Activated T-cell treated with anti-CD3 and anti-CD28 coated beads, Interleukin-2, amount 50 U/mL, for 72 hours (primary cell): ENCODE measurements around the gene CABLES1. TPM values are rescaled to one million over a fixed set of nuclear protein-coding genes. Genes with fewer than 3 reads are reported as not detected.

Source experiments
- ATAC-seq, 2 donors: fragments of 150-1000 bp; cut with Tn5 transposase; replicated peaks in 1 of 2; 2 replicates each; pipeline ENCODE4 v1.10.0; 2021; ENCODE audit warnings: moderate library complexity in 2 of 2, mild to moderate bottlenecking in 1 of 2
- DNase-seq, 2 donors: peaks; one replicate each; pipeline ENCODE4 v3.0.0; 2021 to 2022; ENCODE audit warnings: mixed read lengths in 1 of 2
- H3K27ac Mint-ChIP-seq: one replicate; pipeline ENCODE4 v1.8.0; 2022; ENCODE audit warnings: mild to moderate bottlenecking, moderate library complexity, mixed read lengths
- H3K27me3 Mint-ChIP-seq: one replicate; pipeline ENCODE4 v1.8.0; 2022; ENCODE audit warnings: low read depth, mixed read lengths
- H3K36me3 Mint-ChIP-seq, 2 donors: one replicate each; pipeline ENCODE4 v1.8.0; 2022; ENCODE audit warnings: mixed read lengths in 2 of 2, mild to moderate bottlenecking in 1 of 2; ENCODE audit not compliant: insufficient read depth in 2 of 2
- H3K4me1 Mint-ChIP-seq: one replicate; pipeline ENCODE4 v1.8.0; 2022; ENCODE audit warnings: low read depth, mixed read lengths
- H3K4me3 Mint-ChIP-seq, 2 donors: one replicate each; pipeline ENCODE4 v1.8.0; 2022; ENCODE audit warnings: mild to moderate bottlenecking in 2 of 2, mixed read lengths in 2 of 2, moderate library complexity in 2 of 2
- H3K9me3 Mint-ChIP-seq, 2 donors: one replicate each; pipeline ENCODE4 v1.8.0; 2022; ENCODE audit warnings: mixed read lengths in 2 of 2
- total RNA-seq, 2 donors: library from RNA; stranded (reverse); gene quantifications; one replicate each; pipeline ENCODE4 v1.2.3, GENCODE V29; 2022

CABLES1 gene
- total RNA-seq, 2 donors from 2014 or later: 5.5 to 15.0 TPM

DNA sequence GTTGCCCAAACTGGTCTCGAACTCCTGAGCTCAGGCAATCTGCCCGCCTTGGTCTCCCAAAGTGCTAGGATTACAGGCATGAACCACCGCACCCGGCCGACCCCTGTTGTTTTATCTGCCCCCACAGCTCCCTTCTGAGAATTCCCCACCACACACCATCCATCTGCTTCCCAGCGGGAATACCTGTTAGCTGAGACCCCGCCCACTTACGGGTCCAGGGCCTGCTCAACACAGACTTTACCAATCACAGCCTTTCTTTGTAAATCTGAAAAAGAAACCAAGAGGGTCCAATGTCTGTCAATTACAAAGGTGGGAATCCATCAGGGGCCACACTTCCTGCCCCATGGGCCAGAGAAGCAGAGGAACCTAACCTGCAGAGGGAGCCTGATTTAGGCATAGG, 14.2 kb upstream of the CABLES1 start:
- no peaks in the 10 kb centered on the region for H3K4me1 Mint-ChIP-seq
- DNase-seq: no peak
- no peaks in the 10 kb centered on the region for H3K9me3 Mint-ChIP-seq
- H3K27me3 Mint-ChIP-seq: no peaks in the 10 kb centered on the region
- H3K27ac Mint-ChIP-seq: no peak overlapping the region
- no peaks in the 10 kb centered on the region for H3K36me3 Mint-ChIP-seq
- no peak overlapping the region for H3K4me3 Mint-ChIP-seq
- no peak for ATAC-seq

DNA sequence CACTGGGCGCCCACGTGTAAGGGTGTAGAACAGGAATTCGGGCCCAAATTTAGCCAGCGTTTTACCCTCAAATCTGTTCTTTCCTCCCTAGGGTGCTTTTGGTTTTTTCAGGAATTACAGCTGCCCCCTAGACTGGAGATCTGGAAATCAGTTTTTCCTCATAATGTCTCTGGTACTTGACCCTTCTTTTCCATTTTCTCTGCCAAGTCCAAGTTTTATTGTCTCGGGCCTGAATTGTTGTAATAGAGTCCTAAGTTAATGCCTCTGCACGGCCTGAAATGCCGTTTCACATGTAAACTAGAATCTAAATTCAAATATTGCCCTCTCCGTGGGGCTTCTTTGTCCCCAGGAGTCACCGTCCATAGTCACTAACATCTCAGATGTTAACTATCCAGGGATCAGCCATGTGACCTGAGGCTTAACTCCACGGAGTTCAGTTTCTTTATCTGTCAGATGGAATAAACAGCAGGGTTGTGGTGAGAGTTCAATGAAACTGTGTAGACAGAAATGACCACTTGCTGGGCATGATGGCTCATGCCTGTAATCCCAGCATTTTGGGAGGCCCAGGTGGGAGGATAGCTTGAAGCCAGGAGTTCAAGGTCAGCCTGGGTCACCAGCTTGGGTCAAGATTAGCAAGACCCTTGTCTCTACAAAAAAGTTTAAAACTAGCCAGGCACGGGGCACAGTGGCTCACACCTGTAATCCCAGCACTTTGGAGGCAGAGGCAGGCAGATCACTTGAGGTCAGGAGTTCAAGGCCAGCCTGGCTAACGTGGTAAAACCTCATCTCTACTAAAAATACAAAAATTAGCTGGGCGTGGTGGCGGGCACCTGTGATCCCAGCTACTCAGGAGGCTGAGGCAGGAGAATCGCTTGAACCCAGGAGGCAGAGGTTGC, 12.7 kb upstream of the CABLES1 start:
- H3K4me3 Mint-ChIP-seq: no peak overlapping the region
- no peaks in the 10 kb centered on the region for H3K9me3 Mint-ChIP-seq
- H3K36me3 Mint-ChIP-seq: no peaks in the 10 kb centered on the region
- no peak for ATAC-seq
- H3K27me3 Mint-ChIP-seq: no peaks in the 10 kb centered on the region
- no peak overlapping the region for H3K27ac Mint-ChIP-seq
- H3K4me1 Mint-ChIP-seq: no peaks in the 10 kb centered on the region
- DNase-seq: no peak

GRCh38 chr18:23126376-23127056, 8.8 kb upstream of the CABLES1 start:
- Mint-ChIP-seq H3K27me3 (no peaks in the 10 kb centered on the region), H3K27ac (no peak overlapping the region), H3K9me3 (no peaks in the 10 kb centered on the region), H3K4me3 (no peak overlapping the region), H3K36me3 (no peaks in the 10 kb centered on the region), H3K4me1 (no peaks in the 10 kb centered on the region)
- DNase-seq: no peak
- no peak for ATAC-seq

GRCh38 chr18:23127090-23127489, 8.2 kb upstream of the CABLES1 start:
- no peak for ATAC-seq
- Mint-ChIP-seq H3K27me3 (no peaks in the 10 kb centered on the region), H3K27ac (no peak overlapping the region), H3K9me3 (no peaks in the 10 kb centered on the region), H3K4me1 (no peaks in the 10 kb centered on the region), H3K36me3 (no peaks in the 10 kb centered on the region), H3K4me3 (no peak overlapping the region)
- no peak for DNase-seq

- no peak overlapping the region for H3K4me3 Mint-ChIP-seq
- H3K27me3 Mint-ChIP-seq: peaks cover 10% of the 10 kb centered on the region
- no peaks in the 10 kb centered on the region for H3K9me3 Mint-ChIP-seq
- ATAC-seq (no peak), DNase-seq (no peak)
- H3K36me3 Mint-ChIP-seq: peaks cover 0 to 2% of the 10 kb centered on the region in 2 donors
- no peak overlapping the region for H3K27ac Mint-ChIP-seq
- H3K4me1 Mint-ChIP-seq: peaks cover 8% of the 10 kb centered on the region
Measured at GRCh38 chr18:23129355-23130002, 5.8 kb upstream of the CABLES1 start.

DNA sequence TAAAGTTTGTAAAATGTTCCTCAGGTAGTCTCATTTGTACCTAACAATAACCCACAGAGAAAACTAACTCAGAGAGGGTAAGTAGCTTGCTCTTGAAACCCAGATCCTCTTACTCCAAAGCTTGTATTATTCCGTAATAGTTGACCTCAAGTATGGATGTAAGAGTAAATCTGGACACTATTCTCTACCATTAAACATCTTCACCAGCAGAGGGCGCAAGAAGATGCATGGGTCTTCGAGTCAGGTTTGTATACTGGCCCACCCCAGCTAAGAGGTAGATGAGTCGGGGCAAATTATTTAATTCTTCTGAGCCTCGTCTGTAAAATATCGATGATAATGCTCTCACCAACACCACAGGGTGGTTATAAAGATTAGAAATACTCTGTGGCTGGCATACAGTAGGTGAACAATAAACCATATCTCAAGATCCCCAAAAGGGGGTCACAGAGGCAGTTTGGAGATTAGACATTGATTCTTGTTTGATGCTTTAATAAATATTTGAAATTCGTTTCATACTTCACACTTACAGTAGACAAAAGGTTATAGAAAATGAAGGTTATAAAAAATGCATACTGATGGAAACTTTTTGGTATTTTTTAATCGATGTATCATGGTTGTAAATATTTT, 3.5 kb upstream of the CABLES1 start:
- peak in 1 of 2 donors; percentile 24 for ATAC-seq
- Mint-ChIP-seq H3K36me3 (peaks cover 0 to 4% of the 10 kb centered on the region in 2 donors), H3K27me3 (peaks cover 14% of the 10 kb centered on the region), H3K4me3 (no peak overlapping the region), H3K27ac (no peak overlapping the region), H3K9me3 (no peaks in the 10 kb centered on the region), H3K4me1 (peaks cover 11% of the 10 kb centered on the region)
- peak; percentile 65 to 73 for DNase-seq

GRCh38 chr18:23133860-23134779, 1.2 kb upstream of the CABLES1 start:
- Mint-ChIP-seq H3K27ac (peak overlapping the region; percentile 66), H3K4me3 (peak overlapping the region; percentile 83 to 91), H3K27me3 (peaks cover 27% of the 10 kb centered on the region), H3K36me3 (peaks cover 0 to 4% of the 10 kb centered on the region in 2 donors), H3K9me3 (no peaks in the 10 kb centered on the region), H3K4me1 (peaks cover 11% of the 10 kb centered on the region)
- peak; percentile 46 to 68 for ATAC-seq
- DNase-seq: peak; percentile 56 to 68

DNA sequence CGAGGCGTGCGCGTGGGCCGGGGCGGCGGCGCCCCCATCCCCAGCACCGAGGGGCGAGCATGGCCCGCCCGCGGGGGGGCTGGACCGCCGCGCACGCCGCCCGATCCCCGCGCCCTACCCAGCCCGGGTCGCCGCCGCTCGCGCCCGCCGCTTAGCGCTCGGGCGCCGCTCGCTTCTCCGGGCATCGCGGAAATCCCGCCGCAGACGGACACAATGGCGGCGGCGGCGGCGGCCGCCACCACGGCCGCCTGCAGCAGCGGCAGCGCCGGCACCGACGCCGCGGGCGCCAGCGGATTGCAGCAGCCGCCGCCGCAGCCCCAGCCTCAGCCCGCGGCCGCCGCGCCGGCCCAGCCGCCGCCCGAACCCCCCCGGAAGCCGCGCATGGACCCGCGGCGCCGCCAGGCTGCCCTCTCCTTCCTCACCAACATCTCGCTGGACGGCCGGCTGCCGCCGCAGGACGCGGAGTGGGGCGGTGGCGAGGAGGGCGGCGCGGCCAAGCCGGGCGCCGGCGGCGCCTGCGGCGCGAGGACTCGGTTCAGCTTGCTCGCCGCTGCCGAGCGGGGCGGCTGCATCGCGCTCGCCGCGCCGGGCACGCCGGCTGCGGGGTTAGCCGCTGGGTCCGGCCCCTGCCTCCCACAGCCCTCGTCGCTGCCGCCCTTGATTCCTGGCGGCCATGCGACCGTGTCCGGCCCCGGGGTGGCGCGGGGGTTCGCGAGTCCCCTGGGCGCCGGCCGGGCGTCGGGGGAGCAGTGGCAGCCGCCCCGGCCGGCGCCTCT, 453 bp downstream of the CABLES1 start:
- Mint-ChIP-seq H3K9me3 (no peaks in the 10 kb centered on the region), H3K4me3 (peak overlapping the region; percentile 69 to 91), H3K27me3 (peaks cover 32% of the 10 kb centered on the region), H3K36me3 (peaks cover 0 to 4% of the 10 kb centered on the region in 2 donors), H3K4me1 (peaks cover 15% of the 10 kb centered on the region), H3K27ac (no peak overlapping the region)
- peak; percentile 40 to 60 for DNase-seq
- peak; percentile 60 to 61 for ATAC-seq

- peaks cover 32% of the 10 kb centered on the region for H3K27me3 Mint-ChIP-seq
- DNase-seq: peak in 1 of 2 donors; percentile 26
- H3K9me3 Mint-ChIP-seq: no peaks in the 10 kb centered on the region
- H3K4me1 Mint-ChIP-seq: peaks cover 15% of the 10 kb centered on the region
- peak; percentile 28 to 38 for ATAC-seq
- H3K4me3 Mint-ChIP-seq: peak overlapping the region; percentile 69 to 81
- H3K36me3 Mint-ChIP-seq: peaks cover 0 to 4% of the 10 kb centered on the region in 2 donors
- no peak overlapping the region for H3K27ac Mint-ChIP-seq
Measured at GRCh38 chr18:23136326-23137096, 1.2 kb downstream of the CABLES1 start.

DNA sequence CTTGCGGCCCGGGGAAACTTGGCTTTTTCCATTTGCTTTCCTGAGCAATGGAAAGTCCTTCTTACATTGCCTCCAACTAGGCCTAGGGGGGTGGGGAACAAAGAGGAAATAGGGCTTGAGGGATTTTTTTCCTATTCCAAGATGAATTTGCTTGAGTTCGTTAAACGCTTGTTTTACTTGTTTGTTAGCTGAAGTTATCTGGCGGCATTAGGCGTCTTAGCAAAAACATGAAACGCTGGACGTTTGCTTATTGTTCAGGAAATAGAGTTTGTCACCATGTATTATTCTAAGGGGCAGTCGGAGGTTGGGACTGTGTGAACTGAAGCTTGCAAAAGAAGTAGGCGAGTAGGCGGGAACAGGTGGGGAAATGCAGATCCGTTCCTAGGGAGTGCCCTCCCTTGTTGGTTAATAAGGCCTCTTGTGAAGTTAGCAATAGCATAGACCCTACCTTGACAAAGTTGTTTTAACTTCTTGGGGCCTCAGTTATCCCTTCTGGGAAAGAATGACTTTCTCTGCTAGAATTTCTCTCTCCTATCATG, 1.9 kb downstream of the CABLES1 start:
- Mint-ChIP-seq H3K27ac (no peak overlapping the region), H3K27me3 (peaks cover 32% of the 10 kb centered on the region), H3K4me3 (peak overlapping the region; percentile 69 to 81), H3K36me3 (peaks cover 0 to 4% of the 10 kb centered on the region in 2 donors), H3K4me1 (peaks cover 15% of the 10 kb centered on the region), H3K9me3 (no peaks in the 10 kb centered on the region)
- ATAC-seq: no peak
- no peak for DNase-seq

GRCh38 chr18:23137788-23138216, 2.5 kb downstream of the CABLES1 start:
- peaks cover 0 to 4% of the 10 kb centered on the region in 2 donors for H3K36me3 Mint-ChIP-seq
- no peaks in the 10 kb centered on the region for H3K9me3 Mint-ChIP-seq
- peak overlapping the region in 1 of 2 donors; percentile 81 for H3K4me3 Mint-ChIP-seq
- no peak for ATAC-seq
- no peak for DNase-seq
- H3K4me1 Mint-ChIP-seq: peaks cover 19% of the 10 kb centered on the region
- no peak overlapping the region for H3K27ac Mint-ChIP-seq
- H3K27me3 Mint-ChIP-seq: peaks cover 32% of the 10 kb centered on the region
